Stromal cell of bone marrow (primary cell): ENCODE results near the gene GBP5.
"Not testable (repeated sequence)": the region's sequence is repeated elsewhere in the genome, so short reads cannot be mapped to it uniquely, and the experiment has no call there.

Experiments used
- DNase-seq: peaks from one replicate; pipeline ENCODE4 v3.0.0-alpha.2; 2012; ENCODE audit warnings: low read depth

The GBP5 gene

GRCh38 chr1:89272269-89273041 lies at the start of gene GBP5:
TSS of gene GBP5 (minus strand) at chr1:89272860. CDS start at chr1:89269555, 3,305 bp downstream.
- DNase-seq, result not testable (repeated sequence)

GRCh38 chr1:89322402-89322801 lies 49.7 kb upstream of the GBP5 start:
- DNase-seq, result no peak

DNA sequence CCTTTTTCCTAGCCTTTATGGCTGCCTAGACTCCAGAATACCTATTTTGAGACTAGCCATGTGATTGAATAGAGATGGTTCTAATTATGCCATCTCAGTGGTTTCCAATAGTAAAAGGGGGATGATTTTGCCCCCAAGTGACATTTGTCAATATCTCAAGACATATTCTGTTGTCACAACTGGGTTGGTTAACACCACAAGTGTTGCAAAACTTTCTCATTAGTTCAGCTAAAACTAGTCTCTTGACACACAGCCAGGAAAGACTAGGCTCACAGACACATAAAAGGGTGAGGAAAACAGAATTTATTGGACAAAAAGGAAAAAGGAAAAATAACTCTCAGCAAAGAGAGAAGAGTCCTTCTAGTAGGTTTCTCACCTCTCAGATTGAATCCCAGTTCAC lies 39.9 kb upstream of the GBP5 start:
- DNase-seq, result no peak

GRCh38 chr1:89311757-89312156 lies 39.1 kb upstream of the GBP5 start:
- DNase-seq, result no peak

DNA sequence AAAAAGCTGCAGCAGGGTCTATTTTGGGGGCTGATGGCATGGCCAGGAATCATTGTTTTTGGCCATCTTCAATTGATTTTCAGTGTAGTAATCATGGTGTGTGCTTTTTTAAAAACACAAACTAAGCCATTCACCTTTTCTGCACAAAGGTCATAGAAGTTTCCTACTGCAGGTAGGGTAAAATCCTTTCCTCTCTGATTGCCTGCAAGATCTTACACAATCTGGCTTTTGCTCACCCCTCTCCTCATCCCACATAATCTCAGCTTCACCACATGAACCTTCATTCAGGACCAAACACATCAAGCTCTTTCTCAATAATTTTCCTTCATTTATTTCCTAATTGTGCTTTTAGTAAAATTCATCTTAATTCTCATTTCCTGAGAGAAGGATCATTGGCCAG lies 38.3 kb upstream of the GBP5 start:
- DNase-seq, result no peak

GRCh38 chr1:89310505-89310904 lies 37.8 kb upstream of the GBP5 start:
- peak; percentile 7 for DNase-seq

DNA sequence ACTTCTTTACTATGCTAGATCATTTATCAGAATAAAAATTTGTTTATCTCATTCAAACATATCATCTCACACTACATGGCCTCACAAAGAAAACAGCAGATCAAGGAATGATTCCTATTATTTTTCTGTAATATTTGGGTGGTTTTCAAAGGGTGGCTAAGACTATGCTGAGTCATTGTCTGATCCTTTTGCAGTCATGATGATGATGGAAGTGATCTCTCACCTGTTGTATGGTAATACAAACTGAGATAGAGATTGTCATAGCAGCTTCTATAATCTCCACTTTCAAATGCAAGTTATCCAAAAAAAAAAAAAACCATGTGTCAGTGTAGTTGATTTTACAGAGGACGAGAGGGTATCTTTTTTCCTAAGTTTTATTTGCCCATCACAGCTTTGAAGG lies 37.2 kb upstream of the GBP5 start:
- no peak for DNase-seq

- no peak for DNase-seq
Measured at GRCh38 chr1:89306273-89306672, 33.6 kb upstream of the GBP5 start.

DNA sequence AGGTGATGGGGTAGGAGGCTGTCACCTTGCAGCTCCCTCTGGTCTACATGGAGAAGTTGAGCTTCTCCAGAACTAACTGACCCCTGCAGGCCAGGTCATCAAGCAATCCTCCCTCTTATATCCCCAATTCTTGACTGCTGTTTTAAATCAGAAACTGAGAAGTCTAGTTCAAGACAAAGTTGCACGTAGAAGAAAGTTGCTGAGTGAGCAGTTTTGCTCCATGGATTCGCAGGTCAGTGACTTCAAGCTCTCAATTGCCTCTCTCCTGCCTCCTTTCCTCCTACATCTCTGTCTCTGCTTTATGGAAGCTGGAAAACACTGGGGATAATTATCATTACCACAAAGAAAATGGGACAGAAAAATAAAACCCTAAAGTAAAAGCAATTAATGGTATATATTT lies 32.8 kb upstream of the GBP5 start:
- no peak for DNase-seq

- no peak for DNase-seq
Measured at GRCh38 chr1:89304572-89305230, 32.0 kb upstream of the GBP5 start.

DNA sequence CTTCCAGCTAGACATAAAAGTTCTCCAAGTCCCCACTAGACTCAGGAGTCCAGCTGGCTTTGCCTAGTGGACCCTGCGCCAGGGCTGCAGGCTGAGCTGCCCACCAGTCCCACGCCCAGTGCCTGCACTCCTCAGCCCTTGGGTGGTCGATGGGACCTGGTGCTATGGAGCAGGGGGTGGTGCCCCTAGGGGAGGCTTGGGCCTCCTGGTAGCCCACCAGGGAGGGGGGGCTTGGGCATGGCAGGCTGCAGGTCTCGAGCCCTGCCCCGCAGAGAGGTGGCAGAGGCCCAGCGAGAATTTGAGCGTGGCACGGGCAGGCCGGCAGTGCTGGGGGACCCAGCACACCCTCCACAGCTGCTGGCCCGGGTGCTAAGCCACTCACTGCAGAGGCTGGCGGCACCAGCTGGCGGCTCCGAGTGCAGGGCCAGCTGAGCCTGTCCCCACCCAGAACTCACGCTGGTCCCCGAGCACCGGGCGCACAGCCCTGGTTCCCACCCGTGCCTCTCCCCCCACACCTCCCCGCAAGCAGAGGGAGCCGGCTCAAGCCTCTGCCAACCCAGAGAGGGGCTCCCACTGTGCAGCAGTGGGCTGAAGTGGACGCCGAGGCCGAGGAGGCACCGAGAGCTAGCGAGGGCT lies 30.2 kb upstream of the GBP5 start:
- no peak for DNase-seq

- DNase-seq, result not testable (repeated sequence)
Measured at GRCh38 chr1:89299739-89300463, 27.2 kb upstream of the GBP5 start.

- DNase-seq, result no peak
Measured at GRCh38 chr1:89298461-89298860, 25.8 kb upstream of the GBP5 start.

GRCh38 chr1:89295187-89295586 lies 22.5 kb upstream of the GBP5 start:
- no peak for DNase-seq

DNA sequence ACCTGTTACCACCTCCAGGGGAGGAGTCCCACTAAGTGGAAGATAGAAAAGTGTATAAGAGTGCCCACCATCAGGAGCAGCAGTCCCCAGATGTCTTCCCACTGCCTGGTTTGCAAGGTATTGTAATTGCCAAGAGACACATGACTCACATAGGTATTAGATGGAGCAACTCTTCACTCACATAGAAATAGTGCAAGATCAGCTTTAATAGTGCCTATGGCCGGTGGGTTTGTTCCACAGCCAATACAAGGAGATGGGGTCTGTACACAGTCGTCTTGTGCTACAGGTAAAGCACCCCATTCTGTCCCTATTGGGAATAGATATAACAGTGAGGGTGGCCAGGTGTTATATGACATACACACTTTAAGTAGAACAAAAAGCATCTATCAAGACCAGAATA lies 18.6 kb upstream of the GBP5 start:
- no peak for DNase-seq

DNA sequence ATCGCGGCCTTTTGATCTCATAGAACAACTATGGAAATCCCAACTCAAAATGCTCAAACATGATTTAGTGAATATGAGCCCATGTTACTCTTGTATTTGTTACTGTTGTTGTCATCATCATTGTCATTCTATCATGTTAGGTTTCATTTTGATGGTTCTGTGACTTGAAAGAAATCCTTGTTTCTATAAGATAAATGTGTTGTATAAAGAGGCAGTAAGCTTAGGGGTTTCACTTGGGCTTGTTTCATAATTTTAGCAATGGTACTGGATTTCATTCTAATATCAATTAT lies 15.3 kb upstream of the GBP5 start:
- no peak for DNase-seq

GRCh38 chr1:89287181-89288050 lies 14.8 kb upstream of the GBP5 start:
- no peak for DNase-seq

DNA sequence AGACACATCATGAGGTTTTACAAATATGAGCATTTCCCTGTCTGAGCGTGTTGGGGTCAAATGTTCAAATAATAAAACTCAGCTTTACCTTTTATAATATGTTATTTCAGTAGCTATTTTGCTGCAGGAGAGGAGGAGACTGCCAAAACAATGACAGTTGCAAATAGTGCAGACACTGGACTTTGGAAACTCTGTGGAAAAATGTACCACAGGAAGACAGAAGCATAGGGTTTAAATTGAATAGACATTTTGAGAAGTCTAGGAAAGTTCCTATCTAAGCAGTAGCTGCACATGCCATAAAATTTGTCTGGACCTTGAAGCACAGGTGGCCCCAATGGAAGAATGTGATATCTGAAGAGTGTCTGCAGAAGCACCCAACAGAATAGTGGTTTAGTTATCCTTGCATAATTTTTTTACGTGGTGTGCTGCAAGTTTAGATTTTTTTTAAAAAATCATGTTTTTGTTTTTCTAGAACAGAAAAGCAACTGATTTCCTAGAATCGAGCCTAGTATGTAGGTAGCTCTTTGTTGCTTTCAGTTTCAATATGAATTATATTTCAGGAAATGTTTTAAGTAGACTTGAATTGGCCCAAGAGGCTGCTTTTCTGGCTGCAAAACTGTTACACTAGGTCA lies 14.0 kb upstream of the GBP5 start:
- no peak for DNase-seq

GRCh38 chr1:89285745-89286380 lies 13.2 kb upstream of the GBP5 start:
- no peak for DNase-seq

- DNase-seq, result not testable (repeated sequence)
Measured at GRCh38 chr1:89284078-89284763, 11.6 kb upstream of the GBP5 start.
